ENCODE results near the gene TBC1D17. TPM values are rescaled to one million over a fixed set of nuclear protein-coding genes. Genes with fewer than 3 reads are reported as not detected.
A peak's percentile ranks its signal among the peaks of the same experiment; 100 is the strongest.

TBC1D17 gene
- total and polyA plus RNA-seq, 2 of the 13 experiments (the other 11 are each of a cell fraction or from before 2014, with no cell fraction given) = 9.7 to 16.9 TPM

DNA sequence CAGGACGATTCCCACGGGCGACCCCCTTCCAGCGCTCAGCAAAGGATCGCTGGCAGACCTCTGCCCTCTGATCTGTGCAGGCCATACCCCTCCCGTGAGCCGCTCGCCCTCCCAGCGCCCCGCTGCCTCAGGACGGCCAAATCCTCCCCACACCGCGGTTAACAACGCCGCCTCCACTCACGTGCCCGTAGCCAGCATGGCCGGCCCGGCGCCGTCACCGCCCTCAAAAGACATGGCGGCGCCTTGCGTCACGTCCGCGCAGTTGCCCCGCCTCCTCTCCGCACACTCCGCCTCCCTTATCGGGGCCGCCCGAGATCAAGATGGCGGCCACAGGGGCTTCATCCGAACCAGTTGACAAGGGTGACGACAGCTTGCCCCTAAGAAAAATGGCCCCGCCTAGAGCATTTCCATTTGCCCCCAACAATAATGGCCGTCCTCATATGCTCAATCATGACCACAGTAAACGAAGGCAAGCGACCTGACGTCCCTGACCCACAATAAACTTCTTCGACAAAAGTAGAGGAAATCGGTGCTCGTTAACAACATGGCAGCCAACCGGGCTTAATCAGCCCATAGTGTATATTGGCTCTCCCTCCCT is 981 bp upstream of the TBC1D17 start (continued):
- TF ChIP-seq KAT7 (CRISPR knock-in tag; IDR thresholded peaks at IDR 0.05; ENCODE audit: borderline replicate concordance) (peak; percentile 42; the same call in 1 of the 2 replicates), ZNF350 (CRISPR knock-in tag; IDR thresholded peaks at IDR 0.05; ENCODE audit: borderline replicate concordance, low read depth) (no peak), ZNF484 (CRISPR knock-in tag; IDR thresholded peaks at IDR 0.05; ENCODE audit: borderline replicate concordance, low read depth) (no peak), YEATS4 (CRISPR knock-in tag; IDR thresholded peaks at IDR 0.05; ENCODE audit: borderline replicate concordance) (peak; percentile 50), ZNF841 (CRISPR knock-in tag; IDR thresholded peaks at IDR 0.05; ENCODE audit: borderline replicate concordance) (no peak), ZNF160 (CRISPR knock-in tag; IDR thresholded peaks at IDR 0.05) (peak; percentile 75), ZKSCAN1 (IDR thresholded peaks at IDR 0.05; ENCODE audit: low read length) (no peak), KLF12 (CRISPR knock-in tag; IDR thresholded peaks at IDR 0.05; ENCODE audit: borderline replicate concordance) (peak; percentile 8; the same call in 1 of the 2 replicates), RARA (CRISPR knock-in tag; IDR thresholded peaks at IDR 0.05) (peak; percentile 23; the same call in 1 of the 2 replicates), REPIN1 (CRISPR knock-in tag; IDR thresholded peaks at IDR 0.05; ENCODE audit: borderline replicate concordance, low read depth) (peak; percentile 74), ZNF7 (CRISPR knock-in tag; IDR thresholded peaks at IDR 0.05) (no peak), ZNF546 (CRISPR knock-in tag; conservative IDR thresholded peaks at IDR 0.05) (no peak), IRX3 (CRISPR knock-in tag; IDR thresholded peaks at IDR 0.05; ENCODE audit: borderline replicate concordance, low read depth) (no peak), NR1H2 (CRISPR knock-in tag; IDR thresholded peaks at IDR 0.05; ENCODE audit: borderline replicate concordance, low read depth) (0 out of 2 replicates have a peak, but pooled peaks have one; percentile 16), ZNF326 (CRISPR knock-in tag; IDR thresholded peaks at IDR 0.05; ENCODE audit: borderline replicate concordance) (no peak), ZIK1 (CRISPR knock-in tag; IDR thresholded peaks at IDR 0.05; ENCODE audit: borderline replicate concordance, low read depth) (0 out of 2 replicates have a peak, but pooled peaks have one; percentile 51), SALL1 (CRISPR knock-in tag; IDR thresholded peaks at IDR 0.05) (peak; percentile 49), TGIF2 (CRISPR knock-in tag; IDR thresholded peaks at IDR 0.05) (peak; percentile 62; the same call in 1 of the 2 replicates), ZBTB14 (CRISPR knock-in tag; IDR thresholded peaks at IDR 0.05) (no peak), ZNF318 (CRISPR knock-in tag; IDR thresholded peaks at IDR 0.05) (no peak)
